Calu3 (cell line): ENCODE data around the gene ZNF536. TPM values are rescaled to one million over a fixed set of nuclear protein-coding genes. Genes with fewer than 3 reads are reported as not detected.

Source experiments
- BruUV-seq: library from RNA; stranded (reverse); fragments of 400-500 nt; replicated peaks from 2 replicates; lab custom pipeline; 2021; lab: Mats Ljungman, UMichigan
- CTCF ChIA-PET: fragments of 300-600 bp; sonication (Branson Sonifier 250); formaldehyde crosslinking; loops from one replicate; lab custom pipeline; 2022; ENCODE audit warnings: antibody characterized with exemption; lab: Charles Lee
- DNase-seq: peaks from one replicate; pipeline ENCODE4 v3.0.0; 2022
- H3K27ac Mint-ChIP-seq: one replicate; pipeline ENCODE4 v1.8.0; 2022; ENCODE audit warnings: mixed read lengths; ENCODE audit not compliant: unreplicated experiment
- H3K27me3 Mint-ChIP-seq: one replicate; pipeline ENCODE4 v1.8.0; 2022; ENCODE audit warnings: mixed read lengths; ENCODE audit not compliant: unreplicated experiment
- H3K36me3 Mint-ChIP-seq: one replicate; pipeline ENCODE4 v1.8.0; 2022; ENCODE audit warnings: mild to moderate bottlenecking, moderate library complexity, mixed read lengths; ENCODE audit not compliant: insufficient read depth, unreplicated experiment
- H3K4me1 Mint-ChIP-seq: one replicate; pipeline ENCODE4 v1.8.0; 2022; ENCODE audit warnings: mild to moderate bottlenecking, low read depth, mixed read lengths; ENCODE audit not compliant: unreplicated experiment
- H3K4me3 Mint-ChIP-seq: one replicate; pipeline ENCODE4 v1.8.0; 2022; ENCODE audit warnings: mild to moderate bottlenecking, low read depth, moderate library complexity, mixed read lengths; ENCODE audit not compliant: unreplicated experiment
- H3K9me3 Mint-ChIP-seq: one replicate; pipeline ENCODE4 v1.8.0; 2022; ENCODE audit warnings: low read depth, mixed read lengths; ENCODE audit not compliant: unreplicated experiment
- intact Hi-C: fragments of 100-400 bp; cut with micrococcal nuclease; formaldehyde crosslinking; loops from one replicate; pipeline ENCODE4 v1.10.0; 2022; ENCODE audit not compliant: unreplicated experiment
- total RNA-seq: library from RNA; stranded (reverse); gene quantifications from 2 replicates; pipeline ENCODE4 v1.2.3, GENCODE V29; 2022
- TF ChIP-seq, protein P1 (sequence below): fragments of 200-600 bp; IDR thresholded peaks from one replicate; pipeline ENCODE4 v1.8.0; 2022; ENCODE audit warnings: antibody characterized with exemption; ENCODE audit not compliant: unreplicated experiment

Gene ZNF536
- total RNA-seq, 1 experiment from 2014 or later, result not detected

DNA sequence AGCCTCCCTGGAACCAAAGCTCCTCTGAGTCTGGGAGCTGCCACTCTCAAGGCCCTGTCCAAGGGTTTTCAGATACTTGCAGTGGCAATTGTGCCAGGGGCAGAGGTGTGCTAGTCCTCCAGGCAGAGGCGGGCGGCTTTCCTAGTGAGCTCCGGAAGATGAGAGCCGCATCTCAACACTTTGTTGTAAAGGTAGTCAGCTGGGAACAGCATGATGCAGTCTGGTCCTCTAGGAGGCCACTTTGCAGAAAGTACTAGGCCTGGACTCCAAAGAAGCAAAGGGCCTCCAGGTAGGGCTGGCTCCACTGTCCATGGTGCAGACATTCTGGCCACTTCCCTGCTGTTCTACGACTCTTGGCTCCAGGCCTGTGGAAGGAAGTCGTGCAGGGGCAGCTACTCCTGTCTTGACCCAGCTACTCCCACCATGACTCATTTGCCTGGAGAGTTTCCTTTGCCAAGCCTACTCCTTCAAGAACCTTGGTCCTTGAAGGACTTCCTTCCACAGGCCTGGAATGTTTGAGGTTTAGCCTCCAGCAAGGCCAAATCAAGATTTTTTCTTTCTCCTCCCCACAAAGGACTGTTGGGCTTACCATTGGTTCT, 9.9 kb upstream of the ZNF536 start:
- peaks cover 10% of the 10 kb centered on the region for H3K9me3 Mint-ChIP-seq
- TF ChIP-seq, protein P1, sequence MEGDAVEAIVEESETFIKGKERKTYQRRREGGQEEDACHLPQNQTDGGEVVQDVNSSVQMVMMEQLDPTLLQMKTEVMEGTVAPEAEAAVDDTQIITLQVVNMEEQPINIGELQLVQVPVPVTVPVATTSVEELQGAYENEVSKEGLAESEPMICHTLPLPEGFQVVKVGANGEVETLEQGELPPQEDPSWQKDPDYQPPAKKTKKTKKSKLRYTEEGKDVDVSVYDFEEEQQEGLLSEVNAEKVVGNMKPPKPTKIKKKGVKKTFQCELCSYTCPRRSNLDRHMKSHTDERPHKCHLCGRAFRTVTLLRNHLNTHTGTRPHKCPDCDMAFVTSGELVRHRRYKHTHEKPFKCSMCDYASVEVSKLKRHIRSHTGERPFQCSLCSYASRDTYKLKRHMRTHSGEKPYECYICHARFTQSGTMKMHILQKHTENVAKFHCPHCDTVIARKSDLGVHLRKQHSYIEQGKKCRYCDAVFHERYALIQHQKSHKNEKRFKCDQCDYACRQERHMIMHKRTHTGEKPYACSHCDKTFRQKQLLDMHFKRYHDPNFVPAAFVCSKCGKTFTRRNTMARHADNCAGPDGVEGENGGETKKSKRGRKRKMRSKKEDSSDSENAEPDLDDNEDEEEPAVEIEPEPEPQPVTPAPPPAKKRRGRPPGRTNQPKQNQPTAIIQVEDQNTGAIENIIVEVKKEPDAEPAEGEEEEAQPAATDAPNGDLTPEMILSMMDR, result no peak
- no peaks in the 10 kb centered on the region for H3K27me3 Mint-ChIP-seq
- H3K4me1 Mint-ChIP-seq, result no peaks in the 10 kb centered on the region
- no peak overlapping the region for H3K4me3 Mint-ChIP-seq
- H3K36me3 Mint-ChIP-seq, result no peaks in the 10 kb centered on the region
- CTCF ChIA-PET, result interaction anchor here (0.7 kb wide), 1 partner anchor 51 kb away, joined by 3 read pairs; no protein-coding TSS in a partner anchor
- H3K27ac Mint-ChIP-seq, result no peak overlapping the region
- no TSS peak for BruUV-seq
- DNase-seq, result no peak
- intact Hi-C loops, result no loop called here

- H3K4me3 Mint-ChIP-seq, result no peak overlapping the region
- no peaks in the 10 kb centered on the region for H3K4me1 Mint-ChIP-seq
- peaks cover 10% of the 10 kb centered on the region for H3K9me3 Mint-ChIP-seq
- H3K27me3 Mint-ChIP-seq, result no peaks in the 10 kb centered on the region
- no peak for DNase-seq
- TF ChIP-seq, protein P1, result no peak
- no peaks in the 10 kb centered on the region for H3K36me3 Mint-ChIP-seq
- intact Hi-C loops, result no loop called here
- CTCF ChIA-PET, result interaction anchor here (0.7 kb wide), 1 partner anchor 52 kb away, joined by 3 read pairs; no protein-coding TSS in a partner anchor
- H3K27ac Mint-ChIP-seq, result no peak overlapping the region
- no TSS peak for BruUV-seq
Observed at GRCh38 chr19:30363073-30363472, 9.1 kb upstream of the ZNF536 start.

DNA sequence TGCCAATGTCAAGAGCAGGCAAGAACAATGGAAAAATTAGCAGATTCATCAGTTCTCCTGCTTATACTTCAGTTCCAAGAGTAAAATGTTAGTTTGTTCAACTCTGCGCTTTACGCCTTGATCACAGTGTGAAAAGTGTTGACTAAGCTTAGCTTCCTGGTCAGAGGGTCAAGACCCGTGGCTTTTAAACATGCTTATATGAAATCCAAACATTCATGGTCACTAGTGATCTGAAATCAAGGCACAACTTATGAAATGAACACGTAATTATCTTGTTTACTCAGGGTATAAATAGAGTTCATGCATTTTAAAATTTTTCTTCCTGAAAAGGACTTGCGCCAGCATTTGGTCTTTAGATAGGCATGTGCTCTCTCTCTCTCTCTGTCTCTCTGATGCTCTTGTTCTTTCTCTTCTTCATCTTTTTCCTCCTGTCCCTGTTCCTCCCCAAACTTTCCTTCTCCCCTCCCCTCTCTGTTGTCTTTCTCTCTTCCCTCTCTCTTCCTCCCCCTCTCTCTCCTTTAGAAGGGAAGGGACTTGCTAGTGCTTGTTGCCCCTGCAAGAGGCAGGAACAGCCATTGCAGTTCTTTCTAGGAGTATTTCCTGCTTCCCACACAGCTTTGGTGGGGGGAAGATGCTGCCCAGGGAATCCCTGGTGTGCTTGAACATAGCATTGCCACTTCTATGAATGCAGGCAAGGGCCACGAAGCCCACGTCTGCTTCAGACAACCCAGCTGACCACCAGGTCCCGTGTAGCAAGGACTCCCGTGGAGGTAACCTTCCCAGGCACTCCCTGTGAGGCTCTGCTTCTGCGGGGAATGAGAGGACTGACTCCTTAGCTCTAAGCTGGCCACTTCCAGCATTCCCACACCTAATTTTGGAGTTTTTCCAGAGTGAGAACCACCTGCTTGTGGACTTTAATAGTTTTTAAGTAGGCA, 7.1 kb upstream of the ZNF536 start:
- no peaks in the 10 kb centered on the region for H3K27me3 Mint-ChIP-seq
- H3K4me3 Mint-ChIP-seq, result no peak overlapping the region
- H3K4me1 Mint-ChIP-seq, result no peaks in the 10 kb centered on the region
- no TSS peak for BruUV-seq
- H3K9me3 Mint-ChIP-seq, result peaks cover 10% of the 10 kb centered on the region
- intact Hi-C loops, result no loop called here
- no peaks in the 10 kb centered on the region for H3K36me3 Mint-ChIP-seq
- no peak for DNase-seq
- CTCF ChIA-PET, result no interaction called here
- no peak overlapping the region for H3K27ac Mint-ChIP-seq
- TF ChIP-seq, protein P1, result no peak

GRCh38 chr19:30366282-30366681, 5.9 kb upstream of the ZNF536 start:
- no peak overlapping the region for H3K27ac Mint-ChIP-seq
- H3K4me1 Mint-ChIP-seq, result no peaks in the 10 kb centered on the region
- intact Hi-C loops, result no loop called here
- H3K36me3 Mint-ChIP-seq, result no peaks in the 10 kb centered on the region
- TF ChIP-seq, protein P1, result no peak
- CTCF ChIA-PET, result no interaction called here
- H3K27me3 Mint-ChIP-seq, result no peaks in the 10 kb centered on the region
- no TSS peak for BruUV-seq
- H3K4me3 Mint-ChIP-seq, result no peak overlapping the region
- H3K9me3 Mint-ChIP-seq, result peaks cover 10% of the 10 kb centered on the region
- DNase-seq, result no peak
